WTC11 (cell line): Measurements from ENCODE around the gene SMAP1. TPM values are rescaled to one million over a fixed set of nuclear protein-coding genes. Genes with fewer than 3 reads are reported as not detected.

Experiments used
- ATAC-seq: fragments of 200-7000 bp; cut with Tn5 transposase; 2 replicates; pipeline ENCODE4 v1.10.0; 2021; ENCODE audit warnings: mild to moderate bottlenecking, moderate library complexity
- CTCF ChIA-PET: fragments of 300-600 bp; sonication (Branson Sonifier 250); formaldehyde crosslinking; loops from one replicate; lab custom pipeline; 2021; ENCODE audit warnings: antibody characterized with exemption; lab: Charles Lee
- POLR2A ChIA-PET: fragments of 350-600 bp; sonication (Branson Sonifier 250); formaldehyde crosslinking; loops from one replicate; lab custom pipeline; 2021; ENCODE audit warnings: antibody characterized with exemption; lab: Charles Lee
- DNase-seq: peaks from one replicate; pipeline ENCODE4 v3.0.0; 2021; ENCODE audit warnings: low spot score
- H3K27ac Mint-ChIP-seq: 2 replicates; pipeline ENCODE4 v1.8.0; 2021; ENCODE audit warnings: mixed read lengths
- H3K27me3 Mint-ChIP-seq: 2 replicates; pipeline ENCODE4 v1.8.0; 2021; ENCODE audit warnings: low read depth, mild to moderate bottlenecking, moderate library complexity, mixed read lengths
- H3K36me3 Mint-ChIP-seq: 2 replicates; pipeline ENCODE4 v1.8.0; 2021; ENCODE audit warnings: mixed read lengths
- H3K4me1 Mint-ChIP-seq: 2 replicates; pipeline ENCODE4 v1.8.0; 2022; ENCODE audit warnings: mixed read lengths
- H3K4me3 Mint-ChIP-seq: 2 replicates; pipeline ENCODE4 v1.8.0; 2021; ENCODE audit warnings: mild to moderate bottlenecking, moderate library complexity, mixed read lengths
- H3K9me3 Mint-ChIP-seq: 2 replicates; pipeline ENCODE4 v1.8.0; 2021; ENCODE audit warnings: mixed read lengths
- CREB1 ChIP-seq: sonication (generic); formaldehyde crosslinking; IDR thresholded peaks from 2 replicates; pipeline ENCODE4 v1.8.0; 2023; ENCODE audit warnings: mild to moderate bottlenecking, missing genetic modification reagents
- FOXJ3 ChIP-seq: sonication (generic); formaldehyde crosslinking; IDR thresholded peaks from 2 replicates; pipeline ENCODE4 v1.9.0; 2021; ENCODE audit warnings: missing genetic modification reagents, mild to moderate bottlenecking, borderline replicate concordance
- GTF2I ChIP-seq: fragments of 250-450 bp; sonication (Bioruptor Pico); conservative IDR thresholded peaks from 2 replicates; pipeline ENCODE4 v1.4.0; 2021; ENCODE audit warnings: mild to moderate bottlenecking
- HMGA2 ChIP-seq: fragments of 250-450 bp; sonication (Bioruptor Pico); IDR thresholded peaks from 2 replicates; pipeline ENCODE4 v1.4.0; 2021; ENCODE audit warnings: mild to moderate bottlenecking, moderate library complexity
- JUN ChIP-seq: sonication (generic); formaldehyde crosslinking; IDR thresholded peaks from 2 replicates; pipeline ENCODE4 v1.8.0; 2023; ENCODE audit warnings: mild to moderate bottlenecking, missing genetic modification reagents
- MXD4 ChIP-seq: fragments of 250-450 bp; sonication (Bioruptor Pico); IDR thresholded peaks from 2 replicates; pipeline ENCODE4 v1.8.0; 2021; ENCODE audit warnings: mild to moderate bottlenecking, moderate library complexity, borderline replicate concordance
- MYBL2 ChIP-seq: sonication (generic); formaldehyde crosslinking; IDR thresholded peaks from 2 replicates; pipeline ENCODE4 v1.8.1; 2023; ENCODE audit warnings: mild to moderate bottlenecking, moderate library complexity, missing genetic modification reagents
- NFATC4 ChIP-seq: fragments of 250-450 bp; sonication (Bioruptor Pico); IDR thresholded peaks from 2 replicates; pipeline ENCODE4 v1.9.0; 2021; ENCODE audit warnings: mild to moderate bottlenecking
- NFE2L1 ChIP-seq: sonication (generic); formaldehyde crosslinking; IDR thresholded peaks from 2 replicates; pipeline ENCODE4 v1.8.1; 2023; ENCODE audit warnings: missing genetic modification reagents
- NFYB ChIP-seq: sonication (generic); formaldehyde crosslinking; conservative IDR thresholded peaks from 2 replicates; pipeline ENCODE4 v1.8.0; 2022; ENCODE audit warnings: low read depth, missing genetic modification reagents
- PRRX2 ChIP-seq: fragments of 250-450 bp; sonication (Bioruptor Pico); IDR thresholded peaks from 2 replicates; pipeline ENCODE4 v1.8.0; 2021; ENCODE audit warnings: mild to moderate bottlenecking
- SMAD4 ChIP-seq: sonication (generic); formaldehyde crosslinking; IDR thresholded peaks from 2 replicates; pipeline ENCODE4 v1.8.0; 2022; ENCODE audit warnings: mild to moderate bottlenecking, missing genetic modification reagents
- TEAD1 ChIP-seq: sonication (generic); formaldehyde crosslinking; IDR thresholded peaks from 2 replicates; pipeline ENCODE4 v1.8.0; 2022; ENCODE audit warnings: mild to moderate bottlenecking, missing genetic modification reagents
- TP53 ChIP-seq: sonication (generic); formaldehyde crosslinking; IDR thresholded peaks from 2 replicates; pipeline ENCODE4 v1.8.1; 2023; ENCODE audit warnings: mild to moderate bottlenecking, missing genetic modification reagents
- ZNF121 ChIP-seq: sonication (generic); formaldehyde crosslinking; IDR thresholded peaks from 2 replicates; pipeline ENCODE4 v1.8.0; 2023; ENCODE audit warnings: missing genetic modification reagents
- ZNF138 ChIP-seq: sonication (generic); formaldehyde crosslinking; conservative IDR thresholded peaks from 2 replicates; pipeline ENCODE4 v1.8.1; 2022; ENCODE audit warnings: mild to moderate bottlenecking, moderate library complexity, missing genetic modification reagents
- total RNA-seq: library from RNA; stranded (reverse); gene quantifications from 3 replicates; pipeline ENCODE4 v1.2.3, GENCODE V29; 2021
- TF ChIP-seq, protein P1 (sequence below): sonication (generic); formaldehyde crosslinking; IDR thresholded peaks from 2 replicates; pipeline ENCODE4 v1.8.1; 2023; ENCODE audit warnings: mild to moderate bottlenecking, missing genetic modification reagents
- TF ChIP-seq, protein P2 (sequence below): sonication (generic); formaldehyde crosslinking; IDR thresholded peaks from 2 replicates; pipeline ENCODE4 v1.8.1; 2022; ENCODE audit warnings: mild to moderate bottlenecking, missing genetic modification reagents, moderate library complexity, borderline replicate concordance
- TF ChIP-seq, protein P3 (sequence below): fragments of 250-450 bp; sonication (Bioruptor Pico); IDR thresholded peaks from 2 replicates; pipeline ENCODE4 v1.9.0; 2021; ENCODE audit warnings: mild to moderate bottlenecking
- TF ChIP-seq, protein P4 (sequence below): sonication (generic); formaldehyde crosslinking; IDR thresholded peaks from 2 replicates; pipeline ENCODE4 v1.8.1; 2022; ENCODE audit warnings: mild to moderate bottlenecking, moderate library complexity, missing genetic modification reagents
- TF ChIP-seq, protein P5 (sequence below): fragments of 250-450 bp; sonication (Bioruptor Pico); IDR thresholded peaks from 2 replicates; pipeline ENCODE4 v1.8.0; 2021; ENCODE audit warnings: mild to moderate bottlenecking
- TF ChIP-seq, protein P6 (sequence below): sonication (generic); formaldehyde crosslinking; IDR thresholded peaks from 2 replicates; pipeline ENCODE4 v1.8.1; 2023; ENCODE audit warnings: mild to moderate bottlenecking, moderate library complexity, missing genetic modification reagents
- TF ChIP-seq, protein P7 (sequence below): sonication (generic); formaldehyde crosslinking; IDR thresholded peaks from 2 replicates; pipeline ENCODE4 v1.8.0; 2022; ENCODE audit warnings: mild to moderate bottlenecking, missing genetic modification reagents
- TF ChIP-seq, protein P8 (sequence below): fragments of 250-450 bp; sonication (Bioruptor Pico); IDR thresholded peaks from 2 replicates; pipeline ENCODE4 v1.9.0; 2021; ENCODE audit warnings: mild to moderate bottlenecking

The SMAP1 gene
- total RNA-seq, 1 experiment from 2014 or later = 29.0 TPM

DNA sequence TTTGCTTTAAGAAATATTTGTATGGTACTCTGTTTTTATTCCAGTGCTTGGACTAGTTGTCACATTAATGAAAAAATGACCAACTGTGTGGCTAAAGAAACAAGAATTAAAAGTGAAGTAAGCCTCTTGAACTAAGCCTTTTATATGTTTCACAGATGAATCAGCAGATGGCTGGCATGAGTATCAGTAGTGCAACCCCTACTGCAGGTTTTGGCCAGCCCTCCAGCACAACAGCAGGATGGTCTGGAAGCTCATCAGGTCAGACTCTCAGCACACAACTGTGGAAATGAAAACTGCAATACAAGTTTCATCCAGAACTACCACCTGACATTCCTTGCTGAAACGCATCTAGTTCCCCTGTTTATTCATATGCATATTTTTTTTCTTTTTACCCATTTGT is 192.4 kb downstream of the SMAP1 start:
- H3K27ac Mint-ChIP-seq = no peak overlapping the region
- CTCF ChIA-PET = interaction anchor here (1.1 kb wide), 1 partner anchor 16 kb away, joined by 3 read pairs; no protein-coding TSS in a partner anchor
- TF ChIP-seq SMAD4 (CRISPR knock-in tag) = no peak
- no peak for TF ChIP-seq ZNF121 (CRISPR knock-in tag)
- TF ChIP-seq, protein P1, sequence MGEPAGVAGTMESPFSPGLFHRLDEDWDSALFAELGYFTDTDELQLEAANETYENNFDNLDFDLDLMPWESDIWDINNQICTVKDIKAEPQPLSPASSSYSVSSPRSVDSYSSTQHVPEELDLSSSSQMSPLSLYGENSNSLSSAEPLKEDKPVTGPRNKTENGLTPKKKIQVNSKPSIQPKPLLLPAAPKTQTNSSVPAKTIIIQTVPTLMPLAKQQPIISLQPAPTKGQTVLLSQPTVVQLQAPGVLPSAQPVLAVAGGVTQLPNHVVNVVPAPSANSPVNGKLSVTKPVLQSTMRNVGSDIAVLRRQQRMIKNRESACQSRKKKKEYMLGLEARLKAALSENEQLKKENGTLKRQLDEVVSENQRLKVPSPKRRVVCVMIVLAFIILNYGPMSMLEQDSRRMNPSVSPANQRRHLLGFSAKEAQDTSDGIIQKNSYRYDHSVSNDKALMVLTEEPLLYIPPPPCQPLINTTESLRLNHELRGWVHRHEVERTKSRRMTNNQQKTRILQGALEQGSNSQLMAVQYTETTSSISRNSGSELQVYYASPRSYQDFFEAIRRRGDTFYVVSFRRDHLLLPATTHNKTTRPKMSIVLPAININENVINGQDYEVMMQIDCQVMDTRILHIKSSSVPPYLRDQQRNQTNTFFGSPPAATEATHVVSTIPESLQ (CRISPR knock-in tag) = no peak
- TF ChIP-seq GTF2I (CRISPR knock-in tag) = no peak
- TF ChIP-seq TEAD1 (CRISPR knock-in tag) = no peak
- TF ChIP-seq, protein P2, sequence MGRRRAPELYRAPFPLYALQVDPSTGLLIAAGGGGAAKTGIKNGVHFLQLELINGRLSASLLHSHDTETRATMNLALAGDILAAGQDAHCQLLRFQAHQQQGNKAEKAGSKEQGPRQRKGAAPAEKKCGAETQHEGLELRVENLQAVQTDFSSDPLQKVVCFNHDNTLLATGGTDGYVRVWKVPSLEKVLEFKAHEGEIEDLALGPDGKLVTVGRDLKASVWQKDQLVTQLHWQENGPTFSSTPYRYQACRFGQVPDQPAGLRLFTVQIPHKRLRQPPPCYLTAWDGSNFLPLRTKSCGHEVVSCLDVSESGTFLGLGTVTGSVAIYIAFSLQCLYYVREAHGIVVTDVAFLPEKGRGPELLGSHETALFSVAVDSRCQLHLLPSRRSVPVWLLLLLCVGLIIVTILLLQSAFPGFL (CRISPR knock-in tag) = no peak
- TF ChIP-seq CREB1 = no peak
- no peak for TF ChIP-seq PRRX2 (CRISPR knock-in tag)
- no peak for TF ChIP-seq NFYB (CRISPR knock-in tag)
- no peak for TF ChIP-seq NFE2L1
- TF ChIP-seq, all 79 proteins: peak for 0
- H3K9me3 Mint-ChIP-seq = no peaks in the 10 kb centered on the region
- peaks cover 13% of the 10 kb centered on the region for H3K4me1 Mint-ChIP-seq
- H3K27me3 Mint-ChIP-seq = no peaks in the 10 kb centered on the region
- DNase-seq (no peak), ATAC-seq (no peak)
- POLR2A ChIA-PET = no interaction called here
- no peak overlapping the region for H3K4me3 Mint-ChIP-seq
- H3K36me3 Mint-ChIP-seq = no peaks in the 10 kb centered on the region

DNA sequence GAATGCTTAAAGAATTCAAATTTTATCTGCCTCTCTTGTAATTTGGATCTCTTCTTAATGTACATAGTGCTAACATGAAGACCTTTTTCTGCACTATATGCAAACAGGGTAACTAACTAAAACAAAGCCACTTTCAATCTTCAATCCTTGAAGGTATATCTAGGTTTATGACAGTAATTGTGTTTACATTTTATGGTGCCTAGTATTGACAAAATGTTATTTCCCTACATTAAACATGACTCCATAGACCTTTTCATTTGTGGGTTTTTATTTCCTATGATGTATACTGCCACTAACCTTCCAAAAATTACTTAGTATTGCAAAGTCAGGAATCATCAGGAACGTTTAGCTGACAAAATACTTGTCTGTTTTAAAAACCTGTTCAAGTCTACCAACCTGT is 193.2 kb downstream of the SMAP1 start:
- ATAC-seq = no peak
- ChIA-PET CTCF (no interaction called here), POLR2A (no interaction called here)
- Mint-ChIP-seq H3K4me1 (peaks cover 13% of the 10 kb centered on the region), H3K27ac (no peak overlapping the region), H3K27me3 (no peaks in the 10 kb centered on the region), H3K36me3 (no peaks in the 10 kb centered on the region), H3K9me3 (no peaks in the 10 kb centered on the region), H3K4me3 (no peak overlapping the region)
- DNase-seq = no peak
- TF ChIP-seq MXD4 (CRISPR knock-in tag) = no peak
- TF ChIP-seq JUN (CRISPR knock-in tag) = no peak
- no peak for TF ChIP-seq ZNF138 (CRISPR knock-in tag)
- TF ChIP-seq TP53 (CRISPR knock-in tag) = no peak
- TF ChIP-seq, protein P3, sequence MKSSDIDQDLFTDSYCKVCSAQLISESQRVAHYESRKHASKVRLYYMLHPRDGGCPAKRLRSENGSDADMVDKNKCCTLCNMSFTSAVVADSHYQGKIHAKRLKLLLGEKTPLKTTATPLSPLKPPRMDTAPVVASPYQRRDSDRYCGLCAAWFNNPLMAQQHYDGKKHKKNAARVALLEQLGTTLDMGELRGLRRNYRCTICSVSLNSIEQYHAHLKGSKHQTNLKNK = no peak
- TF ChIP-seq, protein P4, sequence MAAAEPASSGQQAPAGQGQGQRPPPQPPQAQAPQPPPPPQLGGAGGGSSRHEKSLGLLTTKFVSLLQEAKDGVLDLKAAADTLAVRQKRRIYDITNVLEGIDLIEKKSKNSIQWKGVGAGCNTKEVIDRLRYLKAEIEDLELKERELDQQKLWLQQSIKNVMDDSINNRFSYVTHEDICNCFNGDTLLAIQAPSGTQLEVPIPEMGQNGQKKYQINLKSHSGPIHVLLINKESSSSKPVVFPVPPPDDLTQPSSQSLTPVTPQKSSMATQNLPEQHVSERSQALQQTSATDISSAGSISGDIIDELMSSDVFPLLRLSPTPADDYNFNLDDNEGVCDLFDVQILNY (CRISPR knock-in tag) = no peak
- TF ChIP-seq NFATC4 = no peak
- TF ChIP-seq, protein P1 (CRISPR knock-in tag) = no peak
- no peak for TF ChIP-seq FOXJ3 (CRISPR knock-in tag)
- TF ChIP-seq HMGA2 = no peak
- TF ChIP-seq, protein P5, sequence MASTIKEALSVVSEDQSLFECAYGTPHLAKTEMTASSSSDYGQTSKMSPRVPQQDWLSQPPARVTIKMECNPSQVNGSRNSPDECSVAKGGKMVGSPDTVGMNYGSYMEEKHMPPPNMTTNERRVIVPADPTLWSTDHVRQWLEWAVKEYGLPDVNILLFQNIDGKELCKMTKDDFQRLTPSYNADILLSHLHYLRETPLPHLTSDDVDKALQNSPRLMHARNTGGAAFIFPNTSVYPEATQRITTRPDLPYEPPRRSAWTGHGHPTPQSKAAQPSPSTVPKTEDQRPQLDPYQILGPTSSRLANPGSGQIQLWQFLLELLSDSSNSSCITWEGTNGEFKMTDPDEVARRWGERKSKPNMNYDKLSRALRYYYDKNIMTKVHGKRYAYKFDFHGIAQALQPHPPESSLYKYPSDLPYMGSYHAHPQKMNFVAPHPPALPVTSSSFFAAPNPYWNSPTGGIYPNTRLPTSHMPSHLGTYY (CRISPR knock-in tag) = no peak
- TF ChIP-seq MYBL2 (CRISPR knock-in tag) = no peak
- TF ChIP-seq, protein P6, sequence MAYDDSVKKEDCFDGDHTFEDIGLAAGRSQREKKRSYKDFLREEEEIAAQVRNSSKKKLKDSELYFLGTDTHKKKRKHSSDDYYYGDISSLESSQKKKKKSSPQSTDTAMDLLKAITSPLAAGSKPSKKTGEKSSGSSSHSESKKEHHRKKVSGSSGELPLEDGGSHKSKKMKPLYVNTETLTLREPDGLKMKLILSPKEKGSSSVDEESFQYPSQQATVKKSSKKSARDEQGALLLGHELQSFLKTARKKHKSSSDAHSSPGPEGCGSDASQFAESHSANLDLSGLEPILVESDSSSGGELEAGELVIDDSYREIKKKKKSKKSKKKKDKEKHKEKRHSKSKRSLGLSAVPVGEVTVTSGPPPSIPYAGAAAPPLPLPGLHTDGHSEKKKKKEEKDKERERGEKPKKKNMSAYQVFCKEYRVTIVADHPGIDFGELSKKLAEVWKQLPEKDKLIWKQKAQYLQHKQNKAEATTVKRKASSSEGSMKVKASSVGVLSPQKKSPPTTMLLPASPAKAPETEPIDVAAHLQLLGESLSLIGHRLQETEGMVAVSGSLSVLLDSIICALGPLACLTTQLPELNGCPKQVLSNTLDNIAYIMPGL (CRISPR knock-in tag) = no peak
- TF ChIP-seq, protein P7, sequence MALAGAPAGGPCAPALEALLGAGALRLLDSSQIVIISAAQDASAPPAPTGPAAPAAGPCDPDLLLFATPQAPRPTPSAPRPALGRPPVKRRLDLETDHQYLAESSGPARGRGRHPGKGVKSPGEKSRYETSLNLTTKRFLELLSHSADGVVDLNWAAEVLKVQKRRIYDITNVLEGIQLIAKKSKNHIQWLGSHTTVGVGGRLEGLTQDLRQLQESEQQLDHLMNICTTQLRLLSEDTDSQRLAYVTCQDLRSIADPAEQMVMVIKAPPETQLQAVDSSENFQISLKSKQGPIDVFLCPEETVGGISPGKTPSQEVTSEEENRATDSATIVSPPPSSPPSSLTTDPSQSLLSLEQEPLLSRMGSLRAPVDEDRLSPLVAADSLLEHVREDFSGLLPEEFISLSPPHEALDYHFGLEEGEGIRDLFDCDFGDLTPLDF = no peak
- TF ChIP-seq, protein P8, sequence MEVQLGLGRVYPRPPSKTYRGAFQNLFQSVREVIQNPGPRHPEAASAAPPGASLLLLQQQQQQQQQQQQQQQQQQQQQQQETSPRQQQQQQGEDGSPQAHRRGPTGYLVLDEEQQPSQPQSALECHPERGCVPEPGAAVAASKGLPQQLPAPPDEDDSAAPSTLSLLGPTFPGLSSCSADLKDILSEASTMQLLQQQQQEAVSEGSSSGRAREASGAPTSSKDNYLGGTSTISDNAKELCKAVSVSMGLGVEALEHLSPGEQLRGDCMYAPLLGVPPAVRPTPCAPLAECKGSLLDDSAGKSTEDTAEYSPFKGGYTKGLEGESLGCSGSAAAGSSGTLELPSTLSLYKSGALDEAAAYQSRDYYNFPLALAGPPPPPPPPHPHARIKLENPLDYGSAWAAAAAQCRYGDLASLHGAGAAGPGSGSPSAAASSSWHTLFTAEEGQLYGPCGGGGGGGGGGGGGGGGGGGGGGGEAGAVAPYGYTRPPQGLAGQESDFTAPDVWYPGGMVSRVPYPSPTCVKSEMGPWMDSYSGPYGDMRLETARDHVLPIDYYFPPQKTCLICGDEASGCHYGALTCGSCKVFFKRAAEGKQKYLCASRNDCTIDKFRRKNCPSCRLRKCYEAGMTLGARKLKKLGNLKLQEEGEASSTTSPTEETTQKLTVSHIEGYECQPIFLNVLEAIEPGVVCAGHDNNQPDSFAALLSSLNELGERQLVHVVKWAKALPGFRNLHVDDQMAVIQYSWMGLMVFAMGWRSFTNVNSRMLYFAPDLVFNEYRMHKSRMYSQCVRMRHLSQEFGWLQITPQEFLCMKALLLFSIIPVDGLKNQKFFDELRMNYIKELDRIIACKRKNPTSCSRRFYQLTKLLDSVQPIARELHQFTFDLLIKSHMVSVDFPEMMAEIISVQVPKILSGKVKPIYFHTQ (CRISPR knock-in tag) = no peak
